ENCODE measurements around the gene SPATA7.

DNA sequence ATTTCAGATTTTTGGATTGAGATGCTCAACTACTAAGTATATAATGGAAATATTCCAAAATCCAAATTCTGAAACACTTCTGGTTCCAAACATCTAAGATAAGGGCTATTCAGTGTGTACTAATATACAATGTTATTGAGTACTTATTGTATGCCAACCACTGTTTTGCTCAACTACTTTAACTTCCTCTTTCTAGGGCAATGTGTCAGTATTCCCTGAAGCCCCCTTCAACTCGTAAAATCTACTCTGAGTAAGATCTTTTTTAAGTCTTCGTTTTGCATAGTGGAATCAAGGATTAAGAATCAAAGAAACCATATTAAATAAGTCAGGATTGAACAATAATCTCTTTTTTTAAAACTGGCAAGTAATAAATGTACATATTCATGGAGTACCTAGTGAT is 45.5 kb downstream of the SPATA7 start:
- TF ChIP-seq, protein P1, sequence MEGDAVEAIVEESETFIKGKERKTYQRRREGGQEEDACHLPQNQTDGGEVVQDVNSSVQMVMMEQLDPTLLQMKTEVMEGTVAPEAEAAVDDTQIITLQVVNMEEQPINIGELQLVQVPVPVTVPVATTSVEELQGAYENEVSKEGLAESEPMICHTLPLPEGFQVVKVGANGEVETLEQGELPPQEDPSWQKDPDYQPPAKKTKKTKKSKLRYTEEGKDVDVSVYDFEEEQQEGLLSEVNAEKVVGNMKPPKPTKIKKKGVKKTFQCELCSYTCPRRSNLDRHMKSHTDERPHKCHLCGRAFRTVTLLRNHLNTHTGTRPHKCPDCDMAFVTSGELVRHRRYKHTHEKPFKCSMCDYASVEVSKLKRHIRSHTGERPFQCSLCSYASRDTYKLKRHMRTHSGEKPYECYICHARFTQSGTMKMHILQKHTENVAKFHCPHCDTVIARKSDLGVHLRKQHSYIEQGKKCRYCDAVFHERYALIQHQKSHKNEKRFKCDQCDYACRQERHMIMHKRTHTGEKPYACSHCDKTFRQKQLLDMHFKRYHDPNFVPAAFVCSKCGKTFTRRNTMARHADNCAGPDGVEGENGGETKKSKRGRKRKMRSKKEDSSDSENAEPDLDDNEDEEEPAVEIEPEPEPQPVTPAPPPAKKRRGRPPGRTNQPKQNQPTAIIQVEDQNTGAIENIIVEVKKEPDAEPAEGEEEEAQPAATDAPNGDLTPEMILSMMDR (IDR thresholded peaks at IDR 0.05), result no peak
- no peak for TF ChIP-seq POLR2A (IDR thresholded peaks at IDR 0.05)

All from adrenal gland (tissue), 5 donors.